Measurements from ENCODE around the gene RBM19. TPM values are rescaled to one million over a fixed set of nuclear protein-coding genes. Genes with fewer than 3 reads are reported as not detected.
"Not testable (repeated sequence)": the region's sequence is repeated elsewhere in the genome, so short reads cannot be mapped to it uniquely, and the experiment has no call there.

RBM19 gene
- total RNA-seq, 2 donors from 2014 or later: 46.9 to 77.8 TPM

- H3K9me3 Mint-ChIP-seq: no peaks in the 10 kb centered on the region
- no peak overlapping the region for H3K4me3 Mint-ChIP-seq
- peaks cover 0 to 7% of the 10 kb centered on the region in 2 donors for H3K4me1 Mint-ChIP-seq (ENCODE audit: low read depth in 2 of 2)
- DNase-seq (ENCODE audit: low spot score): peak; percentile 31
- no peak overlapping the region for H3K27ac Mint-ChIP-seq
- no peaks in the 10 kb centered on the region for H3K27me3 Mint-ChIP-seq
- peaks cover 19% of the 10 kb centered on the region for H3K36me3 Mint-ChIP-seq
- ATAC-seq: no peak
Measured at GRCh38 chr12:113905829-113906228, 60.3 kb downstream of the RBM19 start.

GRCh38 chr12:113903381-113903863 is 62.7 kb downstream of the RBM19 start:
- peak; percentile 6 for DNase-seq (ENCODE audit: low spot score)
- Mint-ChIP-seq H3K27me3 (no peaks in the 10 kb centered on the region), H3K9me3 (no peaks in the 10 kb centered on the region), H3K27ac (no peak overlapping the region), H3K4me1 (ENCODE audit: low read depth in 2 of 2) (peaks cover 0 to 6% of the 10 kb centered on the region in 2 donors), H3K4me3 (no peak overlapping the region), H3K36me3 (peaks cover 19% of the 10 kb centered on the region)
- ATAC-seq: no peak

- H3K27ac Mint-ChIP-seq; H3K27me3 Mint-ChIP-seq; H3K4me1 Mint-ChIP-seq (ENCODE audit: low read depth in 2 of 2); H3K9me3 Mint-ChIP-seq; ATAC-seq; H3K4me3 Mint-ChIP-seq: not testable (repeated sequence)
- H3K36me3 Mint-ChIP-seq: peaks cover 19% of the 10 kb centered on the region
- peak; percentile 5 for DNase-seq (ENCODE audit: low spot score)
Measured at GRCh38 chr12:113901319-113901718, 64.8 kb downstream of the RBM19 start.

GRCh38 chr12:113900716-113901115 is 65.4 kb downstream of the RBM19 start:
- peak; percentile 18 for DNase-seq (ENCODE audit: low spot score)
- Mint-ChIP-seq H3K4me3 (no peak overlapping the region), H3K9me3 (no peaks in the 10 kb centered on the region), H3K27me3 (no peaks in the 10 kb centered on the region), H3K4me1 (ENCODE audit: low read depth in 2 of 2) (peaks cover 0 to 3% of the 10 kb centered on the region in 2 donors), H3K36me3 (peaks cover 14% of the 10 kb centered on the region), H3K27ac (no peak overlapping the region)
- no peak for ATAC-seq

- Mint-ChIP-seq H3K36me3 (peaks cover 6% of the 10 kb centered on the region), H3K4me3 (no peak overlapping the region), H3K9me3 (no peaks in the 10 kb centered on the region), H3K27ac (no peak overlapping the region), H3K27me3 (no peaks in the 10 kb centered on the region), H3K4me1 (ENCODE audit: low read depth in 2 of 2) (peaks cover 0 to 3% of the 10 kb centered on the region in 2 donors)
- DNase-seq (ENCODE audit: low spot score) (peak; percentile 34), ATAC-seq (no peak)
Measured at GRCh38 chr12:113899561-113900471, 66.3 kb downstream of the RBM19 start.

- Mint-ChIP-seq H3K27ac (no peak overlapping the region), H3K4me1 (ENCODE audit: low read depth in 2 of 2) (peaks cover 0 to 3% of the 10 kb centered on the region in 2 donors), H3K4me3 (no peak overlapping the region), H3K9me3 (no peaks in the 10 kb centered on the region), H3K27me3 (no peaks in the 10 kb centered on the region), H3K36me3 (peaks cover 6% of the 10 kb centered on the region)
- DNase-seq (ENCODE audit: low spot score): peak; percentile 2
- ATAC-seq: no peak
Measured at GRCh38 chr12:113899042-113899560, 67.0 kb downstream of the RBM19 start.

GRCh38 chr12:113898466-113898865 is 67.7 kb downstream of the RBM19 start:
- Mint-ChIP-seq H3K36me3 (peaks cover 5% of the 10 kb centered on the region), H3K27ac (no peak overlapping the region), H3K27me3 (no peaks in the 10 kb centered on the region), H3K4me1 (ENCODE audit: low read depth in 2 of 2) (peaks cover 0 to 3% of the 10 kb centered on the region in 2 donors), H3K4me3 (no peak overlapping the region), H3K9me3 (no peaks in the 10 kb centered on the region)
- ATAC-seq (no peak), DNase-seq (ENCODE audit: low spot score) (peak; percentile 8)

GRCh38 chr12:113897406-113897805 is 68.7 kb downstream of the RBM19 start:
- Mint-ChIP-seq H3K27me3 (no peaks in the 10 kb centered on the region), H3K27ac (no peak overlapping the region), H3K4me3 (no peak overlapping the region), H3K4me1 (ENCODE audit: low read depth in 2 of 2) (peaks cover 0 to 3% of the 10 kb centered on the region in 2 donors), H3K36me3 (no peaks in the 10 kb centered on the region), H3K9me3 (no peaks in the 10 kb centered on the region)
- DNase-seq (ENCODE audit: low spot score): peak; percentile 41
- ATAC-seq: no peak

GRCh38 chr12:113896841-113897240 is 69.3 kb downstream of the RBM19 start:
- DNase-seq (ENCODE audit: low spot score) (peak; percentile 58), ATAC-seq (no peak)
- no peaks in the 10 kb centered on the region for H3K27me3 Mint-ChIP-seq
- H3K4me3 Mint-ChIP-seq: no peak overlapping the region
- no peaks in the 10 kb centered on the region for H3K9me3 Mint-ChIP-seq
- H3K4me1 Mint-ChIP-seq (ENCODE audit: low read depth in 2 of 2): peaks cover 0 to 3% of the 10 kb centered on the region in 2 donors
- H3K27ac Mint-ChIP-seq: no peak overlapping the region
- H3K36me3 Mint-ChIP-seq: no peaks in the 10 kb centered on the region

- Mint-ChIP-seq H3K36me3 (no peaks in the 10 kb centered on the region), H3K27me3 (no peaks in the 10 kb centered on the region), H3K4me1 (ENCODE audit: low read depth in 2 of 2) (peaks cover 0 to 3% of the 10 kb centered on the region in 2 donors), H3K4me3 (no peak overlapping the region), H3K9me3 (no peaks in the 10 kb centered on the region), H3K27ac (no peak overlapping the region)
- no peak for ATAC-seq
- peak; percentile 59 for DNase-seq (ENCODE audit: low spot score)
Measured at GRCh38 chr12:113896194-113896593, 69.9 kb downstream of the RBM19 start.

GRCh38 chr12:113895176-113895575 is 70.9 kb downstream of the RBM19 start:
- no peaks in the 10 kb centered on the region for H3K9me3 Mint-ChIP-seq
- H3K27me3 Mint-ChIP-seq: no peaks in the 10 kb centered on the region
- no peak overlapping the region for H3K27ac Mint-ChIP-seq
- peaks cover 0 to 3% of the 10 kb centered on the region in 2 donors for H3K4me1 Mint-ChIP-seq (ENCODE audit: low read depth in 2 of 2)
- H3K36me3 Mint-ChIP-seq: no peaks in the 10 kb centered on the region
- no peak overlapping the region for H3K4me3 Mint-ChIP-seq
- DNase-seq (ENCODE audit: low spot score) (peak; percentile 55), ATAC-seq (no peak)

- Mint-ChIP-seq H3K27me3 (no peaks in the 10 kb centered on the region), H3K4me3 (no peak overlapping the region), H3K9me3 (no peaks in the 10 kb centered on the region), H3K36me3 (no peaks in the 10 kb centered on the region), H3K27ac (no peak overlapping the region), H3K4me1 (ENCODE audit: low read depth in 2 of 2) (peaks cover 0 to 3% of the 10 kb centered on the region in 2 donors)
- ATAC-seq (no peak), DNase-seq (ENCODE audit: low spot score) (peak; percentile 55)
Measured at GRCh38 chr12:113894697-113895096, 71.4 kb downstream of the RBM19 start.

GRCh38 chr12:113893221-113893620 is 72.9 kb downstream of the RBM19 start:
- DNase-seq (ENCODE audit: low spot score) (no peak), ATAC-seq (no peak)
- no peak overlapping the region for H3K4me3 Mint-ChIP-seq
- H3K9me3 Mint-ChIP-seq: no peaks in the 10 kb centered on the region
- H3K36me3 Mint-ChIP-seq: no peaks in the 10 kb centered on the region
- H3K4me1 Mint-ChIP-seq (ENCODE audit: low read depth in 2 of 2): no peaks in the 10 kb centered on the region
- H3K27me3 Mint-ChIP-seq: no peaks in the 10 kb centered on the region
- H3K27ac Mint-ChIP-seq: no peak overlapping the region

- Mint-ChIP-seq H3K9me3 (no peaks in the 10 kb centered on the region), H3K36me3 (no peaks in the 10 kb centered on the region), H3K27me3 (no peaks in the 10 kb centered on the region), H3K27ac (no peak overlapping the region), H3K4me1 (ENCODE audit: low read depth in 2 of 2) (no peaks in the 10 kb centered on the region), H3K4me3 (no peak overlapping the region)
- DNase-seq (ENCODE audit: low spot score): no peak
- no peak for ATAC-seq
Measured at GRCh38 chr12:113892556-113892955, 73.6 kb downstream of the RBM19 start.
